ENCODE data around the gene ELN.

ELN gene

DNA sequence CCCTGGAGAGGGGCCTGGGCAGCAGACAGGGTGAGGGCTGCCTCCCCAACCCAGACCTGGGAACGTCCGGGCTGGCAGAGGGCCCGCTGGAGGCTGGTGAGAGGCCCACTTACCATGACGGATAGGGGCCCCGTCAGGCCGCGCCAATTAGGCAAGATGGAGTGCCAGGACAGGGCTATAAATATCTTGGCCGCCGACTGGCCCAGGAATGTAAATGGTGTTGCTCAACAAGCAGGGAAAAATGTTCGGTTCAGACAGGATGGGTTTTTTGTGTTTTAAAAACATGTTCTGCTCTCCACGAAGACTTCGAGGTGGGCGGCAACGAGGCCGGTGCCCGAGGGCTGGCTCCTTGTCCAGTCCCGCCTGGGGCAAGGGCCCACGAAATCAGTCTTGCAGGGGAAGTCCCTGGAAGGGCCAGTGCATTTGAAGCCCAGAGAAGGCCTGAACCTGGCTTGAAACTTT is 35.8 kb upstream of the ELN start:
- H3K4me3 ChIP-seq (ENCODE audit: low read depth, low read length), result no peak overlapping the region
- DNase-seq (ENCODE audit: low read depth, low spot score), result peak; percentile 64
- TF ChIP-seq, protein P1, sequence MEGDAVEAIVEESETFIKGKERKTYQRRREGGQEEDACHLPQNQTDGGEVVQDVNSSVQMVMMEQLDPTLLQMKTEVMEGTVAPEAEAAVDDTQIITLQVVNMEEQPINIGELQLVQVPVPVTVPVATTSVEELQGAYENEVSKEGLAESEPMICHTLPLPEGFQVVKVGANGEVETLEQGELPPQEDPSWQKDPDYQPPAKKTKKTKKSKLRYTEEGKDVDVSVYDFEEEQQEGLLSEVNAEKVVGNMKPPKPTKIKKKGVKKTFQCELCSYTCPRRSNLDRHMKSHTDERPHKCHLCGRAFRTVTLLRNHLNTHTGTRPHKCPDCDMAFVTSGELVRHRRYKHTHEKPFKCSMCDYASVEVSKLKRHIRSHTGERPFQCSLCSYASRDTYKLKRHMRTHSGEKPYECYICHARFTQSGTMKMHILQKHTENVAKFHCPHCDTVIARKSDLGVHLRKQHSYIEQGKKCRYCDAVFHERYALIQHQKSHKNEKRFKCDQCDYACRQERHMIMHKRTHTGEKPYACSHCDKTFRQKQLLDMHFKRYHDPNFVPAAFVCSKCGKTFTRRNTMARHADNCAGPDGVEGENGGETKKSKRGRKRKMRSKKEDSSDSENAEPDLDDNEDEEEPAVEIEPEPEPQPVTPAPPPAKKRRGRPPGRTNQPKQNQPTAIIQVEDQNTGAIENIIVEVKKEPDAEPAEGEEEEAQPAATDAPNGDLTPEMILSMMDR (IDR thresholded peaks at IDR 0.05; ENCODE audit: insufficient read depth, low read length, missing control alignments), result no peak
- ChIA-PET CTCF (interaction anchor here (1.3 kb wide), 1 partner anchor 13 kb away, joined by 5 read pairs; no protein-coding TSS in a partner anchor), POLR2A (interaction anchor here (0.6 kb wide), 1 partner anchor 10 kb away, joined by 3 read pairs; no protein-coding TSS in a partner anchor)

- CTCF ChIA-PET, result interaction anchor here (0.9 kb wide), 1 partner anchor 33 kb away, joined by 3 read pairs; no protein-coding TSS in a partner anchor
- POLR2A ChIA-PET, result no interaction called here
Measured at GRCh38 chr7:73994023-73994422, 34.0 kb upstream of the ELN start.

DNA sequence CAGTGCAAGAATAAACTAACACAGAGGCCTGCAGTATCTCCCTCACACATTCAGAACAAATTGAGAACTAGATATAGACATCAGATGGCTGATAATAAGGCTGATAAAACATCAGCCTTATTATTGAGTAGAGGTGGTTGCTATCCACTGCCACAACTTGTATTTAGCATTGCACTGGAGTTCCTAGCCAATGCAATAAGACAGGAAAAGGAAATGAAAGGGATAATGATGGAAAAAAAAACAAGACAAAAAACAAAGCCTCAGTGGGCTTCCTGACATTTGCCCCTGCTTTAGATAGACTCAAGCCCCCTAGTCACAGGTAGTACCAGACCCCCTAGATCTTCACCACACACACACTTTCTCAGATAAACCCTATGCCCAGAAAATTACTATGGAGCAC is 33.2 kb upstream of the ELN start:
- POLR2A ChIA-PET, result no interaction called here

More at GRCh38 chr7:73994023-73994422, 34.0 kb upstream of the ELN start:
- DNase-seq (ENCODE audit: low read depth, low spot score), result no peak
- TF ChIP-seq, protein P1 (IDR thresholded peaks at IDR 0.05; ENCODE audit: insufficient read depth, low read length, missing control alignments), result no peak
- H3K4me3 ChIP-seq (ENCODE audit: low read depth, low read length), result no peak overlapping the region

DNA sequence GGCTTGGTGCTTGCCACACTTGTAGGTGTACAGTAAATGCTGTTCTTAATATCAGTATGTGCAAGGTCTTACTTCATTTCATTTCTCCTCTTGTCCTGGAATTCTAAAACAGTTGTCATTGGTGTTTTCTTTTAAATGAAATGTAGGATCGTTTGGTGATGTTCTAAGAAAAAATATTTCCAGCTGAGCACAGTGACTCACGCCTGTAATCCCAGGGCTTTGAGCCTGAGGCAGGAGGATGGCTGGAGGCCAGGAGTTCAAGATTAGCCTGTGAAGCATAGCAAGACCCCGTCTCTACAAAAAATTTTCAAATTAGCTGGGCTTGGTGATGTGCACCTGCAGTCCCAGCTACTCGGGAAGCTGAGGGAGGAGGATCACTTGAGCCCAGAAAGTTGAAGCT is 32.6 kb upstream of the ELN start:
- ChIA-PET POLR2A (no interaction called here), CTCF (interaction anchor here (1.4 to 3.2 kb wide), 2 partner anchors 9 to 31 kb away, joined by 3 to 14 read pairs; no protein-coding TSS in a partner anchor)
- H3K4me3 ChIP-seq (ENCODE audit: low read depth, low read length), result no peak overlapping the region
- DNase-seq (ENCODE audit: low read depth, low spot score), result peak; percentile 46
- TF ChIP-seq, protein P1 (IDR thresholded peaks at IDR 0.05; ENCODE audit: insufficient read depth, low read length, missing control alignments), result no peak

More for the DNA sequence above, 33.2 kb upstream of the ELN start:
- H3K4me3 ChIP-seq (ENCODE audit: low read depth, low read length), result no peak overlapping the region
- TF ChIP-seq, protein P1 (IDR thresholded peaks at IDR 0.05; ENCODE audit: insufficient read depth, low read length, missing control alignments), result no peak
- CTCF ChIA-PET, result interaction anchor here (1.4 kb wide), 1 partner anchor 8 kb away, joined by 3 read pairs; no protein-coding TSS in a partner anchor
- DNase-seq (ENCODE audit: low read depth, low spot score), result no peak

DNA sequence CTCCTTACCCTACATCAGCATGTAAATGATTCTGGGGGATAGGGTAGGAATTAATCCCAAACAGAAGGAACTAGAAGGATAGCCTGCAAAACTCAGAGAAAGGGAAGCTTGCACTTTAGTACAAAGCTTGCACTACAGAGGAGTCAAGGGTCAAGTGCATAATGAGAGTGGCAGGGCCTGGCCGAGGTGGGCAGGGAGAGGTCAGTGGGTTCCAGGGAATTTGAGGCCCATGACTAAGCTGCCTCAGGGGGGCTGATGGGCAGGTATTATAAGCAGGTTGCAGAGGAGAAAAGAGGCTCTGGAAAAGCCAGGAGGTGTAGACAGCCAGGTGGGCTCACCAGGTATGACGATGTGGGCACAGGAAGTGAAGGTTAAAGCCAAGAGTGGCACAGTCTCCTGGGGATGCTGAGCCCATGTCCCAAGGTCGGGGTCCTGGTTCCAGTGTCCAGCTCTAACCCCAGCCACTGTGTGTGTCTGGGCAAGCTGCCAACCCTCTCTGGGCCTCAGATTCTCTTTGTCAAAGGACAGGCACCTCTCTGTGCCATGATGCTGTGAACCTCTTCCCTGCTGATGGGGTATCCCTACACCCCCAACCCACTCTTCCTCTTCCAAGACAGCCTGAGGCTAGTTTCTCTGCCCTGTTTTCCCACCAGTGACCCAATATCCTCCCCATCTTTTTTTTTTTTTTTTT is 32.0 kb upstream of the ELN start:
- TF ChIP-seq, protein P1 (IDR thresholded peaks at IDR 0.05; ENCODE audit: insufficient read depth, low read length, missing control alignments), result no peak
- CTCF ChIA-PET, result interaction anchor here (1.0 to 3.2 kb wide), 4 partner anchors 10 to 140 kb away, joined by 3 to 14 read pairs (median 3); no protein-coding TSS in a partner anchor
- H3K4me3 ChIP-seq (ENCODE audit: low read depth, low read length), result no peak overlapping the region
- no peak for DNase-seq (ENCODE audit: low read depth, low spot score)
- POLR2A ChIA-PET, result no interaction called here

DNA sequence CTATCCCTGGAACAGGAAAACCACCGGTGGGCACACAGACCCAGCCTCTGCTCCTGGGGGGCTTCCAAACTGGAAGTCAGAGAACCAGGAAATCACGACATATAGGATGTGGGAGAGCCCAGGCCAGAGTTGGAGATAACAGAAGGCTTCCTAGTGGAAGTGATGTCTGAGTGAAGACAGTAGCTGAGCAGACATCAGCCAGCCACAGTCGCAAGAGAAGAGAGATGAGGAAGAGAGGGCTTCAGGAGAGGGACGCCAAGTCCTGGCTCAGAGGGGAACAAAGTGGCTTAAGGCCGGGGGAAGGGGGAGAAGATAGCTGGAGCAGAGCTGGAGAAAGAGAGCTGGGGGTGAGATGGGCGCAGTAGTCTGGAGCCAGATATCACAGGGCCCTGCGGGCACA is 30.9 kb upstream of the ELN start:
- POLR2A ChIA-PET, result no interaction called here
- TF ChIP-seq, protein P1 (IDR thresholded peaks at IDR 0.05; ENCODE audit: insufficient read depth, low read length, missing control alignments), result no peak
- no peak overlapping the region for H3K4me3 ChIP-seq (ENCODE audit: low read depth, low read length)
- CTCF ChIA-PET, result interaction anchor here (1.0 to 3.2 kb wide), 5 partner anchors 16 to 141 kb away, joined by 3 to 14 read pairs (median 4); no protein-coding TSS in a partner anchor
- DNase-seq (ENCODE audit: low read depth, low spot score), result no peak

Data from AG04449 (cell line).